SK-N-SH (cell line): Measurements from ENCODE around the gene HES2. TPM values are rescaled to one million over a fixed set of nuclear protein-coding genes. Genes with fewer than 3 reads are reported as not detected.

Experiments
- CTCF ChIA-PET: fragments of 300-600, 350-600 bp; formaldehyde crosslinking; extraction: SDS; loops from one replicate; lab custom pipeline; 2021; lab: Yijun Ruan, JAX
- POLR2A ChIA-PET: fragments of 350-600 bp; sonication (Branson Sonifier 250); formaldehyde crosslinking; extraction: SDS; loops from one replicate; lab custom pipeline; 2020; ENCODE audit warnings: antibody characterized with exemption, inconsistent platforms; lab: Yijun Ruan, JAX
- DNase-seq: peaks from one replicate; pipeline ENCODE4 v3.0.0; 2012
- H2AFZ ChIP-seq: fragments of 200-600 bp; sonication (generic); 2 replicates; pipeline ENCODE4 v1.8.1; 2016; ENCODE audit warnings: antibody characterized with exemption, mild to moderate bottlenecking, low read depth
- H3F3A ChIP-seq: fragments of 200-600 bp; sonication (generic); replicated peaks from 2 replicates; pipeline ENCODE3; 2016; ENCODE audit warnings: antibody characterized with exemption, mild to moderate bottlenecking; ENCODE audit not compliant: insufficient read depth
- H3K27ac ChIP-seq, 2 experiments: fragments of 200-500 bp in 1 of 2; fragments of 200-600 bp in 1 of 2; sonication (Bioruptor generic) in 1 of 2; sonication (generic), shearing (Covaris generic) in 1 of 2; 2 replicates each; pipeline versions ENCODE4 v1.5.1 to v1.6.1; 2014 to 2016; ENCODE audit warnings: low read depth in 2 of 2, inconsistent platforms in 1 of 2, low read length in 1 of 2, mild to moderate bottlenecking in 1 of 2, mixed read lengths in 1 of 2
- H3K27me3 ChIP-seq: fragments of 200-600 bp; sonication (generic), shearing (Covaris generic); 2 replicates; pipeline ENCODE4 v1.6.1; 2016; ENCODE audit warnings: mixed run types; ENCODE audit not compliant: insufficient read depth
- H3K36me3 ChIP-seq, 2 experiments: fragments of 200-500 bp in 1 of 2; fragments of 200-600 bp in 1 of 2; sonication (Bioruptor generic) in 1 of 2; sonication (generic) in 1 of 2; replicated peaks in 1 of 2; 2 replicates each; pipeline versions ENCODE3 to v1.5.1; 2014 to 2016; ENCODE audit warnings: low read length in 1 of 2, mild to moderate bottlenecking in 1 of 2; ENCODE audit not compliant: insufficient read depth in 2 of 2, control insufficient read depth in 1 of 2
- H3K4me1 ChIP-seq, 2 experiments: fragments of 200-500 bp in 1 of 2; fragments of 200-600 bp in 1 of 2; sonication (Bioruptor generic) in 1 of 2; sonication (generic), shearing (Covaris generic) in 1 of 2; 2 replicates each; pipeline versions ENCODE4 v1.5.1 to v1.6.1; 2014 to 2016; ENCODE audit warnings: low read depth in 1 of 2, low read length in 1 of 2, mixed run types in 1 of 2; ENCODE audit not compliant: insufficient read depth in 2 of 2, control insufficient read depth in 1 of 2
- H3K4me2 ChIP-seq: fragments of 200-600 bp; sonication (generic), shearing (Covaris generic); 2 replicates; pipeline ENCODE4 v1.6.1; 2017; ENCODE audit warnings: mixed run types
- H3K4me3 ChIP-seq, 2 experiments: fragments of 200-500 bp in 1 of 2; fragments of 200-600 bp in 1 of 2; sonication (Bioruptor generic) in 1 of 2; sonication (generic), shearing (Covaris generic) in 1 of 2; 2 replicates each; pipeline versions ENCODE4 v1.5.1 to v1.8.1; 2014 to 2016; ENCODE audit warnings: low read depth in 2 of 2, inconsistent platforms in 1 of 2, low read length in 1 of 2, mild to moderate bottlenecking in 1 of 2, mixed read lengths in 1 of 2, moderate library complexity in 1 of 2
- H3K79me2 ChIP-seq: fragments of 200-600 bp; sonication (generic); 2 replicates; pipeline ENCODE4 v1.8.1; 2017; ENCODE audit warnings: mild to moderate bottlenecking; ENCODE audit not compliant: insufficient read depth
- H3K9ac ChIP-seq: fragments of 200-600 bp; sonication (generic); 2 replicates; pipeline ENCODE4 v1.6.1; 2017; ENCODE audit warnings: mixed run types
- H3K9me2 ChIP-seq: fragments of 200-600 bp; sonication (generic); 2 replicates; pipeline ENCODE4 v1.6.1; 2017; ENCODE audit warnings: mixed run types
- H3K9me3 ChIP-seq: fragments of 200-600 bp; sonication (generic); 2 replicates; pipeline ENCODE4 v1.6.1; 2017; ENCODE audit warnings: mixed run types, mild to moderate bottlenecking, moderate library complexity
- H4K20me1 ChIP-seq: fragments of 200-600 bp; sonication (generic); 2 replicates; pipeline ENCODE4 v1.6.1; 2017; ENCODE audit warnings: mild to moderate bottlenecking, mixed run types; ENCODE audit not compliant: insufficient read depth
- ELF1 ChIP-seq: IDR thresholded peaks from 2 replicates; pipeline ENCODE4 v1.4.0; 2012
- EZH2phosphoT487 ChIP-seq: fragments of 200-600 bp; sonication (generic); IDR thresholded peaks from 2 replicates; pipeline ENCODE4 v1.6.1; 2017; ENCODE audit warnings: low read depth, mixed run types, mild to moderate bottlenecking, antibody characterized with exemption, moderate library complexity, borderline replicate concordance
- FOSL2 ChIP-seq: IDR thresholded peaks from 2 replicates; pipeline ENCODE4 v1.4.0; 2012; ENCODE audit warnings: low read depth, mild to moderate bottlenecking, moderate library complexity, borderline replicate concordance
- FOXM1 ChIP-seq: IDR thresholded peaks from 2 replicates; pipeline ENCODE4 v1.4.0; 2012; ENCODE audit warnings: low read depth, mild to moderate bottlenecking
- GABPA ChIP-seq: IDR thresholded peaks from 2 replicates; pipeline ENCODE4 v1.4.0; 2012; ENCODE audit warnings: low read depth, mild to moderate bottlenecking
- GATA2 ChIP-seq: sonication (generic); formaldehyde crosslinking; IDR thresholded peaks from 2 replicates; pipeline ENCODE4 v1.5.0; 2020; ENCODE audit warnings: mild to moderate bottlenecking, missing genetic modification reagents
- JUND ChIP-seq: IDR thresholded peaks from 2 replicates; pipeline ENCODE4 v1.4.0; 2012
- MEF2A ChIP-seq: IDR thresholded peaks from 2 replicates; pipeline ENCODE4 v1.4.0; 2012; ENCODE audit warnings: low read depth, borderline replicate concordance
- POLR2AphosphoS5 ChIP-seq: IDR thresholded peaks from 2 replicates; pipeline ENCODE4 v1.6.1; 2012; ENCODE audit warnings: low read depth, low read length
- RAD21 ChIP-seq: IDR thresholded peaks from 2 replicates; pipeline ENCODE4 v1.6.1; 2012; ENCODE audit warnings: mild to moderate bottlenecking, low read length
- RCOR1 ChIP-seq: fragments of 150-350 bp; IDR thresholded peaks from 2 replicates; pipeline ENCODE4 v1.6.1; 2017; ENCODE audit warnings: antibody characterized with exemption, low read length
- TAF1 ChIP-seq: IDR thresholded peaks from 2 replicates; pipeline ENCODE4 v1.6.1; 2012; ENCODE audit warnings: low read depth, mild to moderate bottlenecking, low read length, moderate library complexity, borderline replicate concordance
- USF2 ChIP-seq: fragments of 150-350 bp; IDR thresholded peaks from 2 replicates; pipeline ENCODE4 v1.6.1; 2017; ENCODE audit warnings: antibody characterized with exemption, low read length, low read depth, borderline replicate concordance
- YY1 ChIP-seq: IDR thresholded peaks from 2 replicates; pipeline ENCODE4 v1.4.0; 2012; ENCODE audit warnings: low read depth, mild to moderate bottlenecking
- WGBS: methylation state at CpG from one replicate; pipeline ENCODE4 v1.1.6; 2017; ENCODE audit warnings: low lambda C conversion rate; 5-methylcytosine and 5-hydroxymethylcytosine counted together
- polyA plus RNA-seq, 3 experiments: library from polyadenylated mRNA; depleted of rRNA; stranded (reverse); fragments of >200 nt; gene quantifications; 2 replicates each; pipeline ENCODE4 v1.2.3, GENCODE V29; 2012
- TF ChIP-seq, protein P1 (sequence below): fragments of 150-350 bp; IDR thresholded peaks from 2 replicates; pipeline ENCODE4 v1.6.1; 2016; ENCODE audit warnings: mild to moderate bottlenecking, low read depth, low read length
- TF ChIP-seq, protein P2 (sequence below): IDR thresholded peaks from 2 replicates; pipeline ENCODE4 v1.6.1; 2012; ENCODE audit warnings: mild to moderate bottlenecking, low read depth, low read length, moderate library complexity

Gene HES2
- polyA plus RNA-seq, 1 of the 3 experiments (the other 2 are of a cell fraction): 0.03 TPM

- Histone ChIP-seq H3F3A (peaks cover 1% of the 10 kb centered on the region), H3K9ac (no peak overlapping the region), H3K36me3 (no peaks in the 10 kb centered on the region), H3K9me2 (no peaks in the 10 kb centered on the region), H3K79me2 (no peaks in the 10 kb centered on the region), H4K20me1 (no peaks in the 10 kb centered on the region), H3K27me3 (peaks cover 2% of the 10 kb centered on the region), H2AFZ (no peak overlapping the region), H3K4me1 (peaks cover 0 to 3% of the 10 kb centered on the region in 2 experiments; a peak in 1 of 4 replicates), H3K4me2 (no peak overlapping the region), H3K4me3 (no peak overlapping the region), H3K9me3 (no peaks in the 10 kb centered on the region), H3K27ac (no peak overlapping the region)
- CTCF ChIA-PET: interaction anchor here (2.0 to 16.1 kb wide), 7 partner anchors 10 to 166 kb away, joined by 6 to 290 read pairs (median 22); partner anchors contain the start of gene ESPN
- WGBS: 56% methylated on average over 6 of the region's 6 CpGs
- no peak for DNase-seq
- no peak for TF ChIP-seq YY1
- no peak for TF ChIP-seq USF2
- TF ChIP-seq TAF1: no peak
- TF ChIP-seq, protein P1, sequence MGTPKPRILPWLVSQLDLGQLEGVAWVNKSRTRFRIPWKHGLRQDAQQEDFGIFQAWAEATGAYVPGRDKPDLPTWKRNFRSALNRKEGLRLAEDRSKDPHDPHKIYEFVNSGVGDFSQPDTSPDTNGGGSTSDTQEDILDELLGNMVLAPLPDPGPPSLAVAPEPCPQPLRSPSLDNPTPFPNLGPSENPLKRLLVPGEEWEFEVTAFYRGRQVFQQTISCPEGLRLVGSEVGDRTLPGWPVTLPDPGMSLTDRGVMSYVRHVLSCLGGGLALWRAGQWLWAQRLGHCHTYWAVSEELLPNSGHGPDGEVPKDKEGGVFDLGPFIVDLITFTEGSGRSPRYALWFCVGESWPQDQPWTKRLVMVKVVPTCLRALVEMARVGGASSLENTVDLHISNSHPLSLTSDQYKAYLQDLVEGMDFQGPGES: no peak
- TF ChIP-seq RCOR1: no peak
- TF ChIP-seq GABPA: no peak
- TF ChIP-seq FOSL2: no peak
- no peak for TF ChIP-seq FOXM1
- no peak for TF ChIP-seq RAD21
- TF ChIP-seq GATA2 (CRISPR knock-in tag): no peak
- TF ChIP-seq EZH2phosphoT487: no peak
- TF ChIP-seq JUND: no peak
- TF ChIP-seq MEF2A: no peak
- no peak for TF ChIP-seq ELF1
- TF ChIP-seq, protein P2, sequence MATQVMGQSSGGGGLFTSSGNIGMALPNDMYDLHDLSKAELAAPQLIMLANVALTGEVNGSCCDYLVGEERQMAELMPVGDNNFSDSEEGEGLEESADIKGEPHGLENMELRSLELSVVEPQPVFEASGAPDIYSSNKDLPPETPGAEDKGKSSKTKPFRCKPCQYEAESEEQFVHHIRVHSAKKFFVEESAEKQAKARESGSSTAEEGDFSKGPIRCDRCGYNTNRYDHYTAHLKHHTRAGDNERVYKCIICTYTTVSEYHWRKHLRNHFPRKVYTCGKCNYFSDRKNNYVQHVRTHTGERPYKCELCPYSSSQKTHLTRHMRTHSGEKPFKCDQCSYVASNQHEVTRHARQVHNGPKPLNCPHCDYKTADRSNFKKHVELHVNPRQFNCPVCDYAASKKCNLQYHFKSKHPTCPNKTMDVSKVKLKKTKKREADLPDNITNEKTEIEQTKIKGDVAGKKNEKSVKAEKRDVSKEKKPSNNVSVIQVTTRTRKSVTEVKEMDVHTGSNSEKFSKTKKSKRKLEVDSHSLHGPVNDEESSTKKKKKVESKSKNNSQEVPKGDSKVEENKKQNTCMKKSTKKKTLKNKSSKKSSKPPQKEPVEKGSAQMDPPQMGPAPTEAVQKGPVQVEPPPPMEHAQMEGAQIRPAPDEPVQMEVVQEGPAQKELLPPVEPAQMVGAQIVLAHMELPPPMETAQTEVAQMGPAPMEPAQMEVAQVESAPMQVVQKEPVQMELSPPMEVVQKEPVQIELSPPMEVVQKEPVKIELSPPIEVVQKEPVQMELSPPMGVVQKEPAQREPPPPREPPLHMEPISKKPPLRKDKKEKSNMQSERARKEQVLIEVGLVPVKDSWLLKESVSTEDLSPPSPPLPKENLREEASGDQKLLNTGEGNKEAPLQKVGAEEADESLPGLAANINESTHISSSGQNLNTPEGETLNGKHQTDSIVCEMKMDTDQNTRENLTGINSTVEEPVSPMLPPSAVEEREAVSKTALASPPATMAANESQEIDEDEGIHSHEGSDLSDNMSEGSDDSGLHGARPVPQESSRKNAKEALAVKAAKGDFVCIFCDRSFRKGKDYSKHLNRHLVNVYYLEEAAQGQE: no peak
- no peak for TF ChIP-seq POLR2AphosphoS5
- POLR2A ChIA-PET: no interaction called here
Observed at GRCh38 chr1:6412896-6413295, 6.8 kb downstream of the HES2 start.
